Body of pancreas (tissue), 4 donors: ENCODE measurements around the gene DNAJB8.

ENCODE experiments used
- CTCF ChIP-seq, 7 experiments: fragments of 450-650 bp in 4 of 7; fragments of 200-600 bp in 3 of 7; sonication (generic) in 3 of 7; IDR thresholded peaks; one replicate each; pipeline ENCODE4 v1.5.1; 2016 to 2019; ENCODE audit warnings: antibody characterized with exemption in 7 of 7
- POLR2A ChIP-seq, 3 donors: fragments of 450-650 bp; IDR thresholded peaks; one replicate each; pipeline ENCODE4 v1.6.1; 2016; ENCODE audit warnings: antibody characterized with exemption in 3 of 3, mild to moderate bottlenecking in 2 of 3

- no peak for TF ChIP-seq CTCF (IDR thresholded peaks at IDR 0.05)
- no peak for TF ChIP-seq POLR2A (IDR thresholded peaks at IDR 0.05)
These were observed 43.1 kb downstream of the DNAJB8 start for GRCh38 chr3:128423525-128424147.
